HG02678 (cell line): ENCODE results near the gene RANGAP1.
A peak's percentile ranks its signal among the peaks of the same experiment; 100 is the strongest.

Experiments used
- ATAC-seq: cut with Tn5 transposase; IDR thresholded peaks from one replicate; pipeline ENCODE4 v1.9.1; 2021; ENCODE audit warnings: mild to moderate bottlenecking, moderate library complexity; ENCODE audit not compliant: unreplicated experiment

Gene RANGAP1

DNA sequence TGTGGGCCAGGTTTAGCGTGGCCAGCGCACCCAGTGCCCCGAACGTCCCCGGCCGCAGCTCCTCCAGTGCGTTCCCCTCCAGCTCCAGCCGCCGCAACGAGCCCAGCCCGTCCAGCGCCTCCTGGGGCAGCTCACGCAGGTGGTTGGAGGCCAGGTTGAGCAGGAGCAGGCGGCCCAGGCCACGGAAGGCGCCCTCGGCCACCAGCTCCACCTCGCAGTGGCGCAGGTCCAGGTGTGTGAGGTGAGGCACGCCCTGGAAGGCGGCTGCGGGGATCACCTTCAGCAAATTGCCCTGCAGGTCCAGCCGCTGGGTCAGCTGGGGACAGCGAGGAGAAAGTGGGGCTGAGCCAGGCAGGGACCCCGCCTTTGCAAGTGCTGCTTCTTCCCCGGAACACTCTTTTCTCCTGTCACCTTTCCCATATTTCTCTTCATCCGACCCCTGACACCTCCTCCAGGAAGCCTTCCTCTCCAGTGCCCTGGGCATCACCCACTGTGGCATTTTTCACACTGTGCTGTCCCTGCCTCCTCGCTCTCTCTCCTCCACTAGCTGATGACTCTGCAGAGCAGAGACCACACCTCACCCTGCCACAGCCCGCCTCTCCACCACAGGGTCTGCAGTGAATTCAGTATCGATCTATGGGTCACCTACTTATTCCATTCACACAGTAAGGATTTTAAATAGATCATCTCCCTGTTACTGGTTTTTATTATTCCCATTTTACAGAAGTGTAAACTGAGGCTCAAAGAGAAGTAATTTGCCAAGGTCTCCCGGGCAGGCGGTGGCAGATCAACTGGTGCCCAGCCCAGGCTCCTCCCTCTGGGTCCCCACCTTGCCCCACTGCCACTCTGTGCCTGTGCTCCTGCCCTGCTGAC is 47.2 kb downstream of the RANGAP1 start:
- ATAC-seq = no peak

DNA sequence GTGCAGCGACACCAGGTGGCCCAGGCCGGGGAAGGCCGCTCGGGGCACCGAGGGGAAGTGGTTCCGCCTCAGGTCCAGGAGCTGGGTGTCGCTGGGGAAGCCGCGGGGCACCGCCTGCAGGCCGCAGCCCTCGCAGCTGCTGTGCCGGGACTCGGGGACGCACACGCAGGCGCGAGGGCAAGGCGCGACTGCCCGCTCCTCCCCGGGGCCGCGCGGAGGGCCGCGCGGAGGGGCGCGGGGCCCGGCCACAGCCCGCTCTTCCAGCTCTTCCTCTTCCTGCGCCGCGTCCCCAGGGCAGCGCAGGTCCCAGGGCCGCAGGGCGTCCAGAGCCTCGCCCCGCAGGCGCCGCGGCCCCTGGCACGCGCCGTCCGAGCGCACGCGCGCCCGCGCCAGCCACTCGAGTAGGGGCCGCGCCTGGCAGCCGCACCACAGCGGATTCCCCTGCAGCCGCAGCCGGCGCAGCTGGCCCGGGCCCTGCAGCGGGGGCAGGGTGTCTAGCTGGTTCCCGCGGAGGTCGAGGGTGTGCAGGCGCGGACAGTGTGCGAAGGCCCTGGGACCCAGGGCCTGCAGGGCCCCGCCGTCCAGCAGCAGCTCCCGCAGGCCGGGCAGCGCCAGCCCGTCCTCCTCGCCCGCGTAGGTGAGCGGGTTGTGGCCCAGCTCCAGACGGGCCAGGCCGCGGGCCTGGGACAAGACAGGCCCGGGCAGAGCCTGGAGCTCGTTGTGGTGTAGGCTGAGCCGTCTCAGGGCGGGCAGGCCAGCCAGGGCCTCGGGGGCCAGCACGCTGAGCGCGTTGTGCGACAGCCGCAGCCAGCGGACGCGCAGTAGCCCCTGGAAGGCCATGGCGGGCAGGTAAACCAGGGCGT is 48.0 kb downstream of the RANGAP1 start:
- peak; percentile 67 for ATAC-seq

DNA sequence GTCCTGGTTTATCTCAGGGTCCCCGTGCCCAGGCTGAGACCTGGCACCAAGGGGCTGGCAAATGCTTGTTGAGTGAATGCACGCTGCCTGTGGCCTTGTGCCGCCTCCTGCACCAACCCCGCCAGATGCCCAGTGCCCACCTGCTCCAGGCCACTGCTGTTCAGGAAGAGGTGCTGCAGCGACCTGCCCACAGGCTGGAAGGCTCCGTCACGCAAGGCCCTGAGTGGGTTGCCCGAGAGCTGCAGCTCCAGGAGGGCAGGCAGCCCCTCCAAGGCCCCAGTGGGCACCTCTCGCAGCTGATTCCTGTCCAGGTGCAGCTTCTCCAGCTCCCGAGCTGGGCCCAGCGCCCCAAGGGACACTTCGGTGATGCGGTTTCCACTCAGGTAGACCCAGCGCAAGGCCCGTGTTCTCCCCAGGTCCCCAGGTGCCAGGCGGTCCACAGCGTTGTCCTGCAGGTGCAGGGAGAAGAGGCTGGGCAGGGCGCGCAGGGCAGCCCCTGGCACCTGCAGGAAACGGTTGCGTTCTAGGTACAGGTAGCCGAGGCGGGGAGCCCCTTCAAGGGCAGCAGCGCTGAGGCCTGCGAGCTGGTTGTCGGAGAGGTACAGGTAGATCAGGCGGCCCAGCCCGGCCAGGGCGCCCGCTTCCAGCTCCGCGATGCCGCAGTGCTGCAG is 48.8 kb downstream of the RANGAP1 start:
- no peak for ATAC-seq

DNA sequence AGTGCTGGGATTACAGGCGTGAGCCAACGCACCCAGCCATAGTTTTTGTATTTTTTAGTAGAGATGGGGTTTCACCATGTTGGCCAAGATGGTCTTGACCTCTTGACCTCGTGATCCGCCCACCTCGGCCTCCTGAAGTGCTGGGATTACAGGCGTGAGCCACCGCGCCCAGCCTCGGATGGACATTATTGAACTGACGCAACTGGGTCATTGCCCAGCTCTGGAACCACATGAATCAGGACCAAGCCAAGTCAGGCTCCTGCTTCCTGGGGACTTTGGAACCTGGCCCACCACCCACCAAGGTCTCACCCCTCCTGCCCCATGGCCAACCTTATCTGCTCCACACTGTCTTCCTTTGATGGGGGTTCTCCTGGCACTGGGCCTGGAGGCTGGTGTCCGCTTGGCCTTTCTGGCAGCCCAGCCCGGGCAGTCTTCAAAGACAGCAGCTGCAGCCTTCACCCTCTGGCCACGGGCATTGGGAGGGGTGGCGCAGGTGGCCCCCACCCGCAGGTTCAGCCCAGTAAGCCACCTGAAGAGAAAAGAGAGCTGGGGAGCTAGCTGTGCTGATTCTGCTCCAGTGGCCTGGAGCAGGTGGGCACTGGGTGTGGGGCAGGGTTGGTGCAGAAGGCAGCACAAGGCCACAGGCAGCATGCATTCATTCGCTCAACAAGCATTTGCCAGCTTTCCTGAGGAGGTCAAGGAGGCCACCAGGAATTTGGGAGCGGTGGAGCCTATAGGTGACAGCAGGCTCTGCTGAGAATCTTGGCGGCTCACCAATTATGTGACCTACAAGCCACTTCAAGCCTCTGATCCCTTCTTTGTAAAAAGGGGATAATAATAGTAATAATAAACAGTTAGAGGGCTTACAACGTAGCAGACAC is 50.9 kb downstream of the RANGAP1 start:
- ATAC-seq = no peak

DNA sequence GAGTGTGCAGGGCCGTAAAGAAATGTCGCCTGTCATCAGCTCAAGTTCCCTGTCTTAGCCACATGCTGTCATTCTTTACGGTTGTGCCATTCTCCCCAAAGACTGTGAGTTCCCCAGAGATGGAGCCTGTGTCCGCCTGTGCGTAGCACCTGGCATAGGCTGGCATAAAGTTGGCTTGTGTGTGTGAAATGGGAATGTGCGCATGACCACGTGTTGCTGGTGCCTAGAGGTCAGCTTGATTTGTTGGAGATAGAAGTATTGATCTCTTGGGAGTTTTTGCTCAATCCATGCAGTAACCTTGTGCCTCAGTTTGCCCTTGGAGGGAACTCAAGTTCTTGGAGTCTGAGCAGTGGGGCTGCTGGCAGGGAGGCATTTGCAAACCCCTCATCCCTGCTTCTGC is 54.6 kb downstream of the RANGAP1 start:
- no peak for ATAC-seq

DNA sequence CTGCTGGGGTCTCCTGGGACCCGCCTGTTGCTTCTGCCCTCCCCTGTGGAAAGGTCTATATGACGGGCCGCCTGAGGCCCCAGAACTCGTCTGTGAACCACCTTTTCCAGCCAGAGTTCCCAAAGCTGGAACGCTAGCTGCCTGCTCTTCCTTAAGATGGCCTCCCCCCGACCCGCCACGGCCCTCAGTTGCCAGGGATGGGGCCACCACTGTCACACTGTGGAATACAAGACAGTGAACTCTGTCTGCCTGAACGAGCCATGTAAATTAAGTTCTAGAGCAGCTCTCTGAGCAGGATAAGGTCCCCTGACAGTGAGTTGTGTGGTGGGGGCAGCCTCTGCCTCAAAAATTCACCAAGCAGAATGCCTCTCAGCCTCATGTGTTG is 55.6 kb downstream of the RANGAP1 start:
- no peak for ATAC-seq

DNA sequence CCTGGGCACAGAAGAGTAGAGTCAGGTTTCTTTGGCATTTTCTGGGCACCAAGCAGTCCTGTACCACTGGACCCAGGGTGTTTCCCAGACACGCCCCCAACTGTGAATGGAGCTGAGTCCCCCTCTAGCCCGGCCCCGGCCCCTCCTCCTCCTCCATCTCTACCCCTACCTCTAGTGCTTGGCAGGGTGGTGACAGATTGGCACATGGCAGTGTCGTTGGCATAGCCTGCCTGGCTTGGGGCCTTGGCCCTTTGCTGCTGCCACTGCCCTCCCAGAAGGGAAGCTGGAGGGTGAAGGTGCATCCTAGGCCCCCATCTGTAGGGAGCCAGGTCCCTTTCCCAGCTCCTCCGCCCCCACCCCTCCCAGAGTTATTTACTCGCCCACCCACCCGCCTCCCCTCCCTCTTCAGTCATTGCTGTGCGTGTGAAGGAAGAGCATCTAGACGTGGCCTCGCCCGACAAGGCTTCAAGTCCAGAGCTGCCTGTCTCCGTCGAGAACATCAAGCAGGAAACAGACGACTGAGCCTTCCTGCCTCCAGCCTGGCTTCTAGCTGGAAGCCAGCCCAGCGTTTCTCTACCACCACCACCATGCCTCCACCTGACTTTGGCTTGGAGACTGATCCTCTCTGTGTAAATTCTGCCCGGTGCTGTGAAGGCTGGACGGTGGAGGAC is 56.1 kb downstream of the RANGAP1 start:
- ATAC-seq = no peak

DNA sequence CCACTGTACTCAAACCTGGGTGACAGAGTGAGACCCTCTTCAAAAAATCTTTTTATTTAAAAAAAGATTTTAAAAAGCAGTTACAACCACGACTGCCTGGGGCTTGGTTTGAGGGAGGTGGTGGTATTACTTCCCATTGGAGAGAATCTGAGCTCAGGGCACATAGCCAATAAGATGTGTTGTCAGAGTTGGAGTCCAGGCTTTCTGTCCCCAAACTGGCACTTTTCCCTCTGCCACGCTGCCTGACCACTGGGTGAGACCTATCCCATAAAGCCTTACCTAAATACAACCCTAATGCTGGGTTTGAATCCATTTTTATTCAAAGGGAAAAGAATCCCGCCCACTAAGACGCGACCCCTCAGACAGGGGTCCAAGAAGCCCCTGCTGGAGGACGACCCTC is 56.8 kb downstream of the RANGAP1 start:
- no peak for ATAC-seq

DNA sequence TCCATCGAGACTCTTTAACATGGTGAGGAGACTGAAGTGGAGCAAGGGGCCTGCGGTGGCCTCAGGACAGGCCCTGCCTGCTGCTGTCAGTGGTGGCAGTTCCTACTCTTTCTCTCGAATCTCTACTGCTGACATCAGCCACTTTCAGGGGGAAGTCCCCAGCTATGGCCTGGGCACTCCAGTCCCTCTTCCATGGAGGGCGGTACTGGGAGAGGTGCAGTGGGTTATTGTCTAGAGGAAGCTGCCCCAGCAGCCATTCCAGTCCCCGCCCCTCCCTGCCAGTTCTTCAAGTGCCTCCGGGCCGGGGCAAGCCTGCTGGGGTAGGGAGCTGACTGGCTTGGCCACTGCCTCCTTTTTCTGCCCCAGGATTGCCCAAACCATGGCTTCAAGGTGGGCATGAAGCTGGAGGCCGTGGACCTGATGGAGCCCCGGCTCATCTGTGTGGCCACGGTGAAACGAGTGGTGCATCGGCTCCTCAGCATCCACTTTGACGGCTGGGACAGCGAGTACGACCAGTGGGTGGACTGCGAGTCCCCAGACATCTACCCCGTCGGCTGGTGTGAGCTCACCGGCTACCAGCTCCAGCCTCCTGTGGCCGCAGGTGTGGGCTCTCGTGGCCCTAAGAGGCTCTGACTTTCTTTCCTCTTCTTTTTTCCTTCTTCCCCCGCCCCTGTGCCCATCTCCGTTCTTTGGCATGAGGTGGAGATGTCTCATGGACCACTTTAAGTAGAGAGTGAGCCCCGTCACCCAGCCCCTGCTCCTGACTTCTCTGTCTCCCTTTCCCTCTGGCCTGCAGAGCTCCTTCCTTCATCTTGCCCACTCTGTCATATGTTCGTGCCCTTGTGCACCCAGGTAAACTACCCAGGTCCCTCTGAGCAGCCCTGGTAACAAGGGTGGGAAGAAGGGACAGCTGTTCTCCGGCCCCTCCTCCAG is 59.0 kb downstream of the RANGAP1 start:
- ATAC-seq = no peak

DNA sequence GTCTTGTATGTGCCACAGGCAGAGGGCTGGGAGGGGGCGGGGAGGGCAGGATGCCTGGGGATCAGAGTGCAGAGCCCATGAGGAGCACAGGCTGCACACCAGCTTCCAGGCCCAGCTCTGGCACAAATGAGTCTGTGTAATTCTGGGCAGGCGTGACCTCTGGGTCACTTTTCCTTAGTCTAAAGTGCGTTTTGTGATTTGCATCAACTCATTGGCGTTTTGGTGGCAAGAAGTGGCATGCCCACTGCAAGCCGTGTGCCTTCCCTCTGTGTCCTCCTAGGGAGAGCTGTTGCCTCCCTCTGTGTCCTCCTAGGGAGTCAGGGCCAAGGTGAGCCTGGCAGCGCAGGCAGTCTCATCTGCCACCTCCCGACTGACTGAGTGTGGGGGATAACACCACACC is 62.5 kb downstream of the RANGAP1 start:
- no peak for ATAC-seq

DNA sequence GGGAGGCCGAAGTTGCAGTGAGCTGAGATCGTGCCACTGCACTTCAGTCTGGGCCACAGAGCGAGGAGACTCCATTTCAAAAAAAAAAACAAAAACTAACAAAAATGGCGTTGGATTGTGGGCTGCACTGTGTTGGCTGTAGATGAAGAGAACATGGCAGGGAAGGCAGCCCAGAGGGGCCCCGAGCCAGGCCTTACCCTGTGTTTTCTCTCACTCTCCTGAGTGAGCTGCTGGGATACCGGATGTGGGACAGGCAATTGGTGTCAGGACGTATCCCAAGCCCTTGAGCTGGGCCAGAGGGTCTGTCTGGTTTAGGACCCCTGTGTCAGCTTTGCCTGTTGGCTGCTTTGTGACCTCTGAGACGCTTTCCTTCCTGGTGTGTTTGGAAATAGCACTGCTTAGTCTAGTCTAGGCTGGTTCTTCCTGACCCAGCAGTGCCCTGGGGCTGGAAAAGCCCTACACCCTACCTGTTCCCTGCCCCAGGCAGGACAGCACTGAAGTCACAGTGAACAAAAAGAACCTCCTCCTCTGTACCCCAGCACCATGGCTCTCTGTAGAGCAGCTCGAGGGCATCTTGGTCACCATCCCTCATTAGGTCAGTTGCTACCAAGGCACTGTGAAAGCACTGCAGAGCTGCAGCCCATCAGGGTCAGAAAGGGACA is 63.0 kb downstream of the RANGAP1 start:
- ATAC-seq = no peak

DNA sequence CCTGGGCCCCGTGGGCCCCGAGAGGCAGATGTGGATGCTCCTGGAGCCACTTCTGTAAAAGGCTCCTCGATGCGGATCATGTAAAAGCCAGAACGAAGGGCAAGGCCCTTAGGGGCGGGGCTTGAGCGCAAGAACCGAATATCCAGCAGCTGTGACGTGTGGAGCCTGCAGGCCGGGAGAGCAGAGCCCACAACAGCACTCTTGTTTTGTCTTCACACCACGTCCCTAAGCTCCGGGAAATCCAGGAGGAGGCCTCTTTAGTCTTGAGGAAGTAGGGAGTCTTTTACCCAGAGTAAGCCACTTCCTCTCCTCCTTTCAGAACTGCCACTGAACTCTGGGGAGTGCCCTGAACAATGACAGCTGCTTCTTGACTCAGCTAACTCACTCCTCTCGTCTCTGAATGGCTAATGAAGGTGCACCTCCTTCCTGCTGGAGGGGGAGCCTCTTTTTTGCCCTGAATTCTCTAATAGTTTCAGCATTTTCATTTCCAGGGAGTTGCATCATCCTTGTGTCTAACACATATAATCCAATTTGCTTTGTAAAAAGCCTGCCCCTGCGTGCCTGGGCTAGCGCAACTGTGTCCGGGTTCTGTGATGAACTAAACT is 68.3 kb downstream of the RANGAP1 start:
- no peak for ATAC-seq

DNA sequence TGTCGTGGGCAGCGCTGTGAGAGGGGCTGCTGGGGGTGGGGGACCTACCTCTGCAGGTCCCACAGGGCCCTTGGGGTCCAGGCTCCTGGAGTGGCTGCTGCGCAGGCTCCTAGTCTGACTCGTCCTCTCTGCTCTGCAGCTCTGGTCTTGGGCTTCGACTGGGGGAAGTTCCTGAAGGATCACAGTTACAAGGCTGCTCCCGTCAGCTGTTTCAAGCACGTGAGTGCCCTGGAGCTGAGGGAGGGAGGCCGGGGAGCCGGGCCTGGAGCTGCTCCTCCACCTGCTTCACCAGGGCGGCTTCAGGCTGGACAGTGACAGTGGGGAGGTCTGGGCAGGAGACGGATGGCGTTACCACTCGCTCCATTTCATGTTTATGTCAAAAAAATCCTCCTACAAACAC is 69.0 kb downstream of the RANGAP1 start:
- no peak for ATAC-seq

DNA sequence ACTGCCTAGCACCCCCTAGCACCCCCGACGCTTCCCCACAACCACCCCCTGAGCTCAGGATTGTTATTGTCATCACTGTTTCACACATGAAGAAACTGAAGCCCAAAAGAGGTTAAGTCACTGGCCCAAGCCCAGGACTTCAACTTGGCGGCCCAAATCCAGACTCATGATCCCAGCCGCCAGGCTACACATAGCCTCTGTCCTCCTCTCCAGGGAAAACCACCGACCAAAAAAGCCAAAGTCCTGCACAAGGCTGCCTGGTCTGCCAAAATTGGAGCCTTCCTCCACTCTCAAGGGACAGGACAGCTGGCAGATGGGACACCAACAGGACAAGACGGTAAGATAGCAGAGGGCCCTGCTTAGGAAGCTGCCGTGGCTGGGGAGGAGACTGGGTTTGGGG is 70.1 kb downstream of the RANGAP1 start:
- ATAC-seq = no peak

DNA sequence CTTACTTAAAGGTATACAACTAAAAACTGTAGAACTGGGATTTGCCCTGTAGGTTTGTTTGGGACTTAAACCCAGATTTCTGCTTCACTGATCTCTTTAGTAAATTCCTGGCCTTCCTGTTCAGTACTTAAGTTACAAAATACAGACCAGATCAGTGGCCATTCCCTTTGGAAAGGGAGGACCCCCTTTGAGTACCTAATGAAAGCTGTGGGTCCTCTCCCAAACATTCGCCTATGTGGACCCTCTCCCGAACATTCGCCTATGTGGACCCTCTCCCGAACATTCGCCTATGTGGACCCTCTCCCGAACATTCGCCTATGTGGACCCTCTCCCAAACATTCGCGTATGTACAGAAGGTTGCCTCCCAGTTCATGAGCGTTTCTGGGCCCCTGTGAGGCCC is 70.6 kb downstream of the RANGAP1 start:
- no peak for ATAC-seq

DNA sequence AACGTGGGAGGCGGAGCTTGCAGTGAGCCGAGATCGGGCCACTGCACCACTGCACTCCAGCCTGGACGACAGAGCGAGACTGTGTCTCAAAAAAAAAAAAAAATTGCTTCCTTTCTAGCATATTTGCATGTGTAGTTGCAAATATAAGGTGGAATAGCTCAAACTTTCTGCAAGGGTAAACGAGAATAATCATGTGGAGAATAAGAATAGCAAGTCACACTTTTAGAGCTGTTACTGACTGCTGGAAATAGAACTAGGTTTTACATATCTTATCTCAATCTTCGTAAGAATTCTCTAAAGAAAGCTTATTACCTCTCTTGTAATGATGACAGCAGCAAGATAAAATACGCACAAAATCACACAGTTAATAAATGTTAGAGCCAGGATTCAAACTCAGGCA is 79.3 kb downstream of the RANGAP1 start:
- no peak for ATAC-seq

DNA sequence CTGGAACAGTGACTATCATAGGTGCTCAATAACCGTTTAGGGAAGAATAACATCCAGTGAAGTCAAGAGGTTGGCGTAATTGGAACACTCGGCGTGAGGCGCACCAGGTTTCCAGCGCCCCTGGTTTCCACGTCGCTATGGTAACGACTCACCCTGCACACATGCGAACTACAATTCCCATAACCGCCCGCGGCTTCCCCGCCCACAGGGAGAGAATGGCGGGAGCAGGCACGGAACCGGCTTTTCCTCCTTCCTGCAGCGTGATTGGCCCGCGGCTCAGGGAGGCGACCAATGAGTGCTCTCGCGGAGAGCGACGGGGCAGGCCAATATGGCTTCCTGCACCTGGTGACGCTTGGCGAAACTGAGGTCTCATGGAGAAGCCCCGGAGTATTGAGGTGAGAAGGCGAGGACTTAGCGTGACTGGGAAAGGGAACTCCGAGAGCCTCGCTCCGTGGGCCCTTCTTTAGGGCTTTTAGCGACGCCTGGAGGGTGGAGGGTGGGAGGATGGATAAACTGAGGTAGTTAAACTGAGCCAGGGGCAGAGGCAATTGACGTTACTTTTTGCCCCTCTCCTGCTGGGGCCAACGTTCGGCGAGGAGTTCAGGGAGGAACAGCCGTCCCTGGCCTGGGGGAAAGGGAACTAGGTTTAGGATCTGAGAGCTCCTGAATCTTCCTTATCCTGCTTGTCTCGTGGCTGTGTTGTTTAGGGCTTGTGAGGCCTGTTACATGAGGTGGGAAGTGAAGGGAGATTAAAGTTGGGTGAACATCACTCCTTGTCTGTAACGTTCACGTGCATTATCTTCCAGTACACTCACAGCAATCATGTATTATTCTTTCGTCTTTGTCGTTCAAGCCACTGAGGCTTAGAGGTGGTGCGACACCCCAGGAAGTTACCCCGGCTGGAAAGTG is 80.7 kb downstream of the RANGAP1 start, which contains the start of gene L3MBTL2:
Gene L3MBTL2 (plus strand): TSS at position 321 of the 909 bp plus-strand sequence. CDS start 51 bp downstream, at position 372.
- peak; percentile 98 for ATAC-seq
